GM12873 (cell line): ENCODE results near the gene CRAMP1.

Experiments used
- TF ChIP-seq, protein P1 (sequence below): IDR thresholded peaks from 2 replicates; pipeline ENCODE4 v1.5.1; 2012; ENCODE audit warnings: low read depth, mild to moderate bottlenecking, moderate library complexity, low read length, control low read depth; ENCODE audit not compliant: insufficient read depth; ENCODE audit errors: missing control alignments

Gene CRAMP1

DNA sequence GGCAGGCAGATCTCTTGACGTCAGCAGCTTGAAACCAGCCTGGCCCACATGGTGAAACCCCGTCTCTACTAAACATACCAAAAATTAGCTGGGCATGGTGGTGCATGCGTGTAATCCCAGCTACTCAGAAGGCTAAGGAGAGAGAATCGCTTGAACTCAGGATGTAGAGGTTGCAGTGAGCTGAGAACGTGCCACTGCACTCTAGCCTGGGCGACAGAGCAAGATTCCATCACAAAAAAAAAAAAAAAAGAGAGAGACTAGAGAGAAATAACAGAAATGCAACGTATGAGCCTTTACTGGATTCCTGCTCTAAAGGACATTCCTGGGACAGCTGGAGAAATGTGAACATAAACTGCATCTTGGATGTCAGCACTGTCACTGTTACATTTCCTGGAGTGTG is 11.1 kb upstream of the CRAMP1 start:
- TF ChIP-seq, protein P1, sequence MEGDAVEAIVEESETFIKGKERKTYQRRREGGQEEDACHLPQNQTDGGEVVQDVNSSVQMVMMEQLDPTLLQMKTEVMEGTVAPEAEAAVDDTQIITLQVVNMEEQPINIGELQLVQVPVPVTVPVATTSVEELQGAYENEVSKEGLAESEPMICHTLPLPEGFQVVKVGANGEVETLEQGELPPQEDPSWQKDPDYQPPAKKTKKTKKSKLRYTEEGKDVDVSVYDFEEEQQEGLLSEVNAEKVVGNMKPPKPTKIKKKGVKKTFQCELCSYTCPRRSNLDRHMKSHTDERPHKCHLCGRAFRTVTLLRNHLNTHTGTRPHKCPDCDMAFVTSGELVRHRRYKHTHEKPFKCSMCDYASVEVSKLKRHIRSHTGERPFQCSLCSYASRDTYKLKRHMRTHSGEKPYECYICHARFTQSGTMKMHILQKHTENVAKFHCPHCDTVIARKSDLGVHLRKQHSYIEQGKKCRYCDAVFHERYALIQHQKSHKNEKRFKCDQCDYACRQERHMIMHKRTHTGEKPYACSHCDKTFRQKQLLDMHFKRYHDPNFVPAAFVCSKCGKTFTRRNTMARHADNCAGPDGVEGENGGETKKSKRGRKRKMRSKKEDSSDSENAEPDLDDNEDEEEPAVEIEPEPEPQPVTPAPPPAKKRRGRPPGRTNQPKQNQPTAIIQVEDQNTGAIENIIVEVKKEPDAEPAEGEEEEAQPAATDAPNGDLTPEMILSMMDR: no peak

DNA sequence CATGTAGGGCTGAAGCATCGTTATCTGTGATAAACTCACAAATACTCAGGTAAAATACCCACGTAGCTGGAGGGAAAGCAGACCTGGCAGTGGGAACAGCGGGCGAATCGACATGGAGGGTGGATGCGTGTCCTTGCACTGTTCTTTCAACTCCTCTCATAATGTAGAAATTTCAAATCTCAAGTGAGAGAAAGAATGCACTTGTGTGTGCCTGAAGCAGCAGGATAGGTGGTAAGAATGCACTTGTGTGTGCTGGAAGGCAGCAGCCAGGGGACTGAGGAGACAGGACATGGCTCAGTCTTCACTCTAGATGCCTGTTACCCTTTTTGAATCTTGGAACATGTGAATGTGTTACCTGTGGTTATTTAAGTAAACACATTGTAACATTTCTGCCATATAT is 10.7 kb upstream of the CRAMP1 start:
- TF ChIP-seq, protein P1: no peak

DNA sequence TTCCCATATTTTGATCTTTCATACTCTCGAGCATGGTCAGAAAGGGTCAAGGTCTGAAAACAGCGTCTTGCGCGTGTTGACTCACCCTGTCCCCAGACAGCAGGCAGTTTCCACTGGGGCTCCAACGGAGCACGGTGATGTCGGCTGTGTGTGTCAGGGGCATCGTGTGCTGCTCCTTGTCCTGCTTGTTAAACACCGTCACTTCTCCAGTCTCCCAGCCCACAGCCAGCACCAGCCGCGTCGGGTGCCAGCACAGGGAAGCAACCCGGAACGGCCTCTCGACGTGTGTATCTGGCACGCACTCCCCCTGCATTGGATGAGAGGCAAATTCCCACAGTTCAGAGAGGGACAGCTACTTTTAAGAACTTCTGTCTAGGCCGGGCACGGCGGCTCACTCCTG is 9.9 kb upstream of the CRAMP1 start:
- TF ChIP-seq, protein P1: no peak

DNA sequence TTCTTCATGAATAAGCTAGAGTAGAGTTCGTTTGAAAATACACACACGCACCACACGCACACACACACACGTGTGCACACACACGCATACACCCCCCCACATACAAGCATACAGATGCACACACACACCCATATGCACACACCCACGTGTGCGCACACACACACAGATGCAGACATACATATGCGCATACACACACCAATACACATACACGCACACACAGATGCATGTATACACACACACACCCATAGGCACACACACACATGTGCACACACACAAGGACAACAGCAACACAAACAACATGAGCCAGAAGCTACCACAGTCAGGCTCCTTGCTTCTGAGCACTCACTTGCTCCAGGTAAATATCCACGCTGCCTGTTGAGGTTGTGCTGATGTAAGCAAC is 5.4 kb upstream of the CRAMP1 start:
- TF ChIP-seq, protein P1: no peak

DNA sequence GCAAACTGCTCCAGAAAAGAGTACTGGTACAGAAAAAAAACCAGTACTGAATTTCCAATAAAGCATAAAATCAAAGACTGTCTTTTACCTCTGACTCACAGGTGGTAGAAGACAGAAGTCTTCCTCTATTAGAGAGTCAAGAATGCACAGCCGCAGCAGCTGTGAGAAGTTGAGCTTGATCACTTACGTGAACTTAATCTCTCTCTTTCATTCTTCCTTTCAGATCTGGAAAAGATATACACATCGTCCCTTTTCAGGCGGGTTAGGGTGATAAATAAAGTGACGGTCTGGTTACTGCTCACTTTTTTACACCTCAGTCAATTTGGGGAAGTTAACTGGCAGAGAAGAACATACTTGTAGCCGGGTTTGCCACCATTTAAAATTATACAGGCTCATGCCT is 4.2 kb upstream of the CRAMP1 start:
- TF ChIP-seq, protein P1: no peak

DNA sequence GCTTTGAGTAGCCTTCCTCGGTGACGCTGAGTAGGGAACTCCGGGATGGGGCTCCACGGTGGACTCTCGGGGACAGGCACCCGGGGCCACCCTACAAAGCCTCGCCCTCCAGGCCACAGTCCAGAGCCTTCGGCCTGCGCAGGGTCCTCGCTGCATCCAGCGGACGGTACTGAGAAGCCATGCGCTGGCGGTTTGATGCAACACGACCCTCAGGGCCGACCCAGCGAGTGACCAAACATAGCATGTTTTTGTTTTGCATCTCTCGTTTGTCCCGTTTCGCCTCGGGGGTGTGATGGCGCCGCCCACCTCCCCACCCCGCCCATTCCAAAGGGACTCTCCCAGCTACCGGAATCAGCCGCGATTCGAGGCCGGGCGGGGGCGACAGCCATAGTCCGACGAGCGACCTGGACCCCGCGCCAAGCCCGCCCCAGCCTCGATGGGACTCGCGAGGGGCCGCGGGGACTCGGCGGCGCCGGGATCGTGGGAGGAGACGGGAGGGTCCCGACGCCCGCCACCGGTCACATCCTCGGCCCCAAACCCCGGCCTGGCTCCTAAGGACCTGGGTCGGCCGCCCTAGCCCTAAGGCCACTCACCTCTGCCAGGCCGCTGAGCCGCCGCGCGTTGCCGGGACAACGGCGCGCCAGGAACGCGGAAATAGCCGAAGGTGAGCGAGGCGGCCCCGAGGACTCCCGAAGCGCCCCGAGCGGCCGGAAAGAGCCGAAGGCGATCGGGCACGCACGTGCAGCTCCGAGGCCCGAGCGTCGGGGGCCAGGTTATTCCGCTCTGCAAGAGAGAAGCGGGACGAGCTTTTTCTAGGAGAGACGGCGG is 1.9 kb upstream of the CRAMP1 start:
- TF ChIP-seq, protein P1: no peak

DNA sequence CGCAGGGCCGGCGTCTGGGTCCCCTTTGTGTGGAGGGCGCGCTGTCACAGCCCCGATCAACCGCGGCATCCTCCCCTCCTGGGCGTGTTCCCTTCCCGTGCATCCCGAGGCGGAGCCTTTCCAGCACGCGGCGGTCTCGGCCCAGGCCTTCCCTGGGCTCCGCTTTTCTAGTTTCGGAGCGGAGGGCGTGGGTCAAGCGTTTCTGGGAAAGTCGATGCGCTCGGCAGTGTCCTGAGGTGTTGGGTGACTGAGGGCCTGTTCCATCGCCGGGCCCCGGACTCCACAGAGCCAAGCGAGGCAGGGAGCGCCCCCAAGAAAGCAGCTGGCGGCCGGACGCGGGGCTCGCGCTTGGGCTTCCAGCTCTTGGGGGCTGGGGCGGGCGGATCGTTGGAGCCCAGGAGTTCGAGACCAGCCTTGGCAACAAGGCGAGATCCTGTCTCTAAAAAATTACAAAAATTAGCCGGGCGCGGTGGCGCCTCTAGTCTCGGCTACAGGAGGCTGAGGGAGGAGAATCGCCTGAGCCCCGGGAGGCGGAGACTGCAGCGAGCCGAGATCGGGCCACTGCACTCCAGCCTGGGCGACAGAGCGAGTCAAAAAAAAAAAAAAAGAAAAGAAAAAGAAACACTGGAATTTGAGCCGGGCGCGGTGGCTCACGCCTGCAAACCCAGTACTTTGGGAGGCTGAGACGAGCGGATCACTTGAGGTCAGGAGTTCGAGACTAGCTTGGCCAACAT is 1.1 kb upstream of the CRAMP1 start:
- TF ChIP-seq, protein P1: no peak
